CMK (cell line): Measurements from ENCODE around the gene SNX30.

ENCODE experiments used
- DNase-seq: peaks from one replicate; pipeline ENCODE4 v3.0.0-alpha.2; 2010; ENCODE audit warnings: low read depth

The SNX30 gene

GRCh38 chr9:112752334-112753125 lies 2.0 kb downstream of the SNX30 start:
- no peak for DNase-seq

DNA sequence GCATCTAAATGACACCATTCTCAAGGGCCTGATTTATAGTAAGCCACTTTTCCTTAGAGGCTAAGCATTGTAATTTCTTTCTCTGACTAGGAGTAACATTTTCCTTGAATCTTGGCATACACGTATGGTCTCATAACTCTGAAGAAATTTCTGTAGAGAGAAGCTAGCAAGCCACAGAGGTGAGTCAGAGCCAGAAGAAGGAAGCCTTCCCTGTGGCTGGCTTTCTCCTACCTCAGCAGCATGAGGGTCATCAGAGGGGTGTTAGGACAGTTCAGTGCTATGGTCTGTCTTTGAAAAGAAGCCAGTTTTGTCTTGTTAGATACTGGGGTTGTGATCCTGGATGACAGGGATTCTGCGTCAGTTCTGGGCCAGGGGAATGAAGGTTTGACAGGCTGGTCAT lies 3.2 kb downstream of the SNX30 start:
- DNase-seq: no peak

DNA sequence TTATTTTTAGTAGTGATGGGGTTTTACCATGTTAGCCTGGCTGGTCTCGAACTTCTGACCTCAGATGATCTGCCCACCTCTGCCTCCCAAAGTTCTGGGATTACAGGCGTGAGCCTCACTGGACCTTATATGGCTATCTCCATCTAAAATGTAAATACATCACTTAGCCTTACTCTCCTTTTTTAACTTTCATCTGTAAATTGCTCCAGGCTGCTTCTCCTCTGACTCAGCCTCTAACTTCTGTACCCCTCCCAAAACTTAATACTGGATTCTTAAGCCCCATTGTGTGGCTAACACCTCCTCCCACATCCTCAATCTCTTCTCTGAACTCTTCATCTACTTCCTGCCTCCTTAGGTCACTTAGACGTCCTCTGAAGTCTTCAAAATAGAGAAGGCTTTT lies 4.0 kb downstream of the SNX30 start:
- no peak for DNase-seq

GRCh38 chr9:112755016-112755427 lies 4.5 kb downstream of the SNX30 start:
- DNase-seq: no peak

- DNase-seq: no peak
Measured at GRCh38 chr9:112755675-112756074, 5.1 kb downstream of the SNX30 start.

- DNase-seq: no peak
Measured at GRCh38 chr9:112757282-112757883, 6.8 kb downstream of the SNX30 start.

DNA sequence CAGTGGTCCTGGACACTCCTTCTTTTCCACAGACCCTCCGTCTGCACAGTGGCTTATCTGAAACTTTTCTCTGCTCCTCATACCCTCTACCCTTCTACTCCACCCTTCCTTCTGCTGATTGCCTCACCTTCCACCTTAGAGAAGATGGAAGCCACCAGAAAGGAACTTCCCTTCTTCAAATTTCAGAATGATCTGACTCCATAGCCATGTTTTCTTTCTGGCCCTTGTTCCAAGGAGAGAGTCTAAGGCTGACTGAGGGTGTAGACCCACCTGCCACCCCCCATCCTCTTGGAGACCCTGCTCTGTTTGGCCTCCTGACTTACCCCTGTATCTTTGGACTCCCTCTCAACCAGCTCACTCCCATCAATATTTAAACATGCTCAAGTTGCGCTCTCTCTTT lies 7.4 kb downstream of the SNX30 start:
- no peak for DNase-seq

GRCh38 chr9:112760821-112761220 lies 10.3 kb downstream of the SNX30 start:
- DNase-seq: no peak

DNA sequence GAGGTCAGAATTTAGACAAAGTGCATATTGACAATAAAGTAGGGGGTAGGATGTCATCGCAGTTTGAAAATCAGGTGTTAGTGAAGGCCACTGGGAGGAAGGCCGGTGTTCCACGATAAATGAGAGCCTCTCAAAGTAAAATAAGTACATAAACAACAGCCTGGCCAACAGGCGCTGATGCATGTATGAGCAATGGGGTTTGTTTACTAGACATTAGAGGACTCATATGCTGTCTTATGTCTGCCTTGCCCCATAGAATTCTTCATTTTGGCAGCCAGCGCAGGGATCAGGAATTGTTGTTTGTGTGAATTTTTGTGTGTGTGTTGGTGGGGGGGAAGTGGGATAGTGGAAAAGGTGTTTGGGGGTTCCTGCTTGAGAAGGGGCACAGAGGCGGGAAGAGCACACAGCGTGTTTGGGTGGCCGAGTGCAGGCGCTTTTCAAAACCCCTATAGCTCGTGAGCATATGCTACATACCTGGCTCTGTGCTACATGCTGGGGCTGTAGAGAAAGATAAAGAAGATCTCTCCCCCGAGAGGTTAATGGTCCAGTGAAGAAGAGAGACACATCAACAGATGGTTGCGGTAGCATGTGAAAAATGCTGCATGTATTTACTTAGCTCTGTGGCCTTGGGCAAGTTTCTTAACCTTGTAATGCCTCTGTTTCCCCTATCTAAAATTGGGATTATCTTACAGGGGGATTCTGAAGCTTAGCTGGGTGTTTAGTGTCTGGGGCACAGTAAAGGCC lies 11.5 kb downstream of the SNX30 start:
- no peak for DNase-seq

DNA sequence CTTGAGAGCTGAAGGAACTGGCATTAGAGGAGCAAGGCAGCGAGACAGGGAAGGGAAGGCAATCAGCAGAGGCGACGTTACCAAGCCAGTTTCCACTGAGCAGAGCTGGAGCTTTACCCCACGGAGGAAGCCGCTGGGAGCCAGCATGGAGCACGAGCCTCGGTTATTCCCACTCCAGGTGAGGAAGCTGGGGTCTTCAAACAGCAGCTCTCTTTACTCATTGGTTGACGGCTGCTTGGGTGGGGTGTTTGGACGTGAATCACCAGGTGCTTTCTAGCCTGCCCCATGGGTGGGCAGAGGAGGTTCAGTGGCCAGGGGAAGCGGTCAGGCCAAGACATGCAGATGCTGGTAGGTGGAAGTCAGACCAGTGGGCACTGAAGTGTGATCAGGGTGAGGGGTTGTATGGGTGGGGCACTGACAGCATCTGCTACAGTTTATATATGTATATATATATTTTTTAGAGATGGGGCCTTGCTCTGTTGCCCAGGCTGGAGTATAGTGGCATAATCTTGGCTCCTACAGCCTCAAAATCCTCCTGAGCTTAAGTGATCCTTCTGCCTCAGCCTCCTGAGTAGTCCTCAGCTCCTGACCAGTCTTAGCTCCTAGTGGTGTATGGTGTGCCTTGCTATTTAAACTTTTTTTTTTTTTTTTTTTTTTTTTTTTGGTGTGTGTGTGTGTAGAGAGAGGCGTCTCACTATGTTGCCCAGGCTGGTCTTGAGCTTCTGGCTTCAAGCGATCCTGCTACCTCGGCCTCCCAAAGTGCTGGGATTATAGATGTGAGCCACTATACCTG lies 12.4 kb downstream of the SNX30 start:
- DNase-seq: no peak

GRCh38 chr9:112764344-112764743 lies 13.8 kb downstream of the SNX30 start:
- no peak for DNase-seq

GRCh38 chr9:112764837-112765236 lies 14.3 kb downstream of the SNX30 start:
- no peak for DNase-seq

GRCh38 chr9:112765281-112765680 lies 14.7 kb downstream of the SNX30 start:
- no peak for DNase-seq

GRCh38 chr9:112771359-112772214 lies 21.0 kb downstream of the SNX30 start:
- no peak for DNase-seq

DNA sequence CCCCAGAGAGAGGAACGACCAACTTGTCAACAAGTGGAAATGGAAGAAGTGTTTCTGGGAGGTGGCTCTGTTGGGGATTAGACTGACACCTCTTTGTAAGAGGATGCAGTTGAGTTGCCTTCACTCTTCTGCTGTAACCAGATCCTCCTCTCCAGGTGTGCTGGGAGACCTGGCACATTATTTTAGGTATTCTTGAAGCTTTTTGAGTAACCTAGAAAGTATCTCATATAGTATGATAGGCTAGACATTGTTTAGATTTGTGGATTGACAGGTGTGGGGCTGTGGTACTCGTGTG lies 21.6 kb downstream of the SNX30 start:
- DNase-seq: no peak

- no peak for DNase-seq
Measured at GRCh38 chr9:112772551-112772950, 22.0 kb downstream of the SNX30 start.

DNA sequence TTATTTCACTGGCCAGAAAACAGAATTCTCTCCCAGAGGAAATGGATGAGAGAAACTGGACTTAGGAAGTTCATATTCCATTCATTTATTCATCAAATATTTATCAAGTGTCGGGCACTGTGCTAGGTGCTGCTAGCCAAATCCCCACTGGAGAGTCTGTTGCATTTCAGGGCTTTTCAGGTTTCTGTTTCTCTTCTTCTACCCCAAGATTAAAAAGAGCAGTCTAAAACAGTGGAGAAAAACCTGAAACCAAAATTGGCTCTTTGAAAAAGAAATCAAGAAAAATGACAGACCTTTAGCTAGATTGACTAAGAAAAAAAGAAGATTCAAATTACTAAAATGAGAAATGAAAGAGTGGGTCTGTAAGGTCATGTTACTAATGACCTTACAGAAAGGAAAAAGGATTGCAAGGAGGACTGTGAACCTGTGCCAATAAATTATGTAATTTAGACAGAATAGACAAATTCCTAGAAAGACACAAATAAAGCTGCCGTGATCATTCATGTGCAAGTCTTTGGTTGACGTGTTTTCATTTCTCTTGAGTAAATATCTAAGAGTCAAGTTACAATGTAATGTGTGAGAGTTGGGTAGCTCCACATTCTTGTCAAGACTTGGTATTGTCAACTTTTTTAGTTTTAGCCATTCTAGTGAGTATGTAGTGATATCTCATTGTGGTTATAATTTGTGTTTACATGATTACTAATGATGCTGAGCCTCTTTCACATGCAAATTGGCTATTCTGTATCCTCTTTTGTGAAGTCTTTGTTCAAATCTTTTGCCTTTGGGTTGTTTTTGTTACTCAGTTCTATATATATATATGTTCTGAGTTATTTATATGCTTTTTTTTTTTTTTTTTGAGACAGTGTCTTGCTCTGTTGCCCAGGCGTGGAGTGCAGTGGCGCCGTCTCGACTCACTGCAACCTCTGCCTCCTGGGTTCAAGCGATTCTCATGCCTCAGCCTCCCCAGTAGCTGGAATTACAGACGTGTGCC lies 23.7 kb downstream of the SNX30 start:
- no peak for DNase-seq

GRCh38 chr9:112777914-112778313 lies 27.4 kb downstream of the SNX30 start:
- DNase-seq: no peak

DNA sequence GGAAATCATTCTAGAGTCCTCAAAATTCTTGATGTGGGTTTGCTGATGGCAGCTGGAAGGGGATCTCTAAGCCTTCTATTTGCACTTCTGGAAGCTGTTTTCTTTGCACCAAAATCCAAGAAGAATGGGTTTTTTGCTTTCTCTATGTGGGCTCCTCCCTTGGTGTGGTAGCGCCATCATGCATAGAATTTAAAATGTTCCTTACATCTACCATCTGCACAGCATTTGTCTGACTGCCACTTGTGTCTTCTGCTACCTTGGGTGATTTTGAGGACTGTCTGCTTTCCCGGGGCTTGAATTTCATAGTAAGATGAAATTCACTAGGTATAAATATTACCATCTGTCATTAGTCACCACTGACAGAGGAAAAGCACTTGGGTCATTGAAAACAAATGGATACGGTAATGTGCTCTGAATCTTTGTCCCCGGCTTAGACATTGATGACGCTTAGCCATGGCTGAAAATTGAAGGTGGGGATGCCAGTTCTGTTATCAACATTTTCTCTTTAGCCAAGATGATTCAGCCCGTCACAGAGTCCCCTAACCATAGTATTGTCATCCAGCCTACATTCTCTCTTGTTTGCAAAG lies 30.0 kb downstream of the SNX30 start:
- no peak for DNase-seq

DNA sequence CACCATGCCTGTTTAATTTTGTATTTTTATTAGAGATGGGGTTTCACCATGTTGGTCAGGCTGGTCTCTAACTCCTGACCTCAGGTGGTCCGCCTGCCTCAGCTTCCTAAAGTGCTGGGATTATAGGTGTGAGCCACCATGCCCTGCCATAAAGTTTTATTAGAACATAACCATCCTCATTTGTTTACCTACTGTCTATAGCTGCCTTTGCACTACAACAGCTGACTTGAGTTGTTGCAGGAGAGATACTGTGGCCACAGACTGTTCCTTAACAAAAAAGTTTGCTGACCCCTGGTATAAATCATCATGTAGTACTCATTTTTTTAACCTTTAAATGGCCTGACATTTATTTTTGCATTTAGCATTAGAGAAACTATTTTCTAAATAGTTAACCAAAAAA lies 31.7 kb downstream of the SNX30 start:
- no peak for DNase-seq
